BJ (cell line): ENCODE results near the gene LENG1. TPM values are rescaled to one million over a fixed set of nuclear protein-coding genes. Genes with fewer than 3 reads are reported as not detected.

ENCODE experiments used
- CTCF ChIA-PET: fragments of 350-600 bp; formaldehyde crosslinking; extraction: SDS; loops from one replicate; lab custom pipeline; 2021; ENCODE audit warnings: antibody characterized with exemption, inconsistent platforms; lab: Yijun Ruan, JAX
- POLR2A ChIA-PET: fragments of 300-600 bp; sonication (Branson Sonifier 250); formaldehyde crosslinking; extraction: SDS; loops from one replicate; lab custom pipeline; 2021; ENCODE audit warnings: antibody characterized with exemption; lab: Charles Lee
- DNase-seq: peaks from one replicate; pipeline ENCODE4 v3.0.0-alpha.2; 2011; ENCODE audit warnings: low read depth
- H3K27me3 ChIP-seq: 2 replicates; pipeline ENCODE4 v1.6.0; 2011; ENCODE audit warnings: low read length; ENCODE audit not compliant: control insufficient read depth, insufficient read depth
- H3K36me3 ChIP-seq: 2 replicates; pipeline ENCODE4 v1.5.1; 2011; ENCODE audit warnings: low read length; ENCODE audit not compliant: control insufficient read depth, insufficient read depth
- H3K4me3 ChIP-seq: 2 replicates; pipeline ENCODE4 v1.5.1; 2011; ENCODE audit warnings: low read depth, mild to moderate bottlenecking, control low read depth, low read length
- CTCF ChIP-seq: IDR thresholded peaks from 2 replicates; pipeline ENCODE4 v1.5.1; 2011; ENCODE audit warnings: low read depth, mild to moderate bottlenecking, control low read depth, inconsistent platforms, low read length, moderate library complexity; ENCODE audit not compliant: insufficient read depth
- polyA plus RNA-seq: library from polyadenylated mRNA; depleted of rRNA; stranded (reverse); fragments of >200 nt; gene quantifications from 2 replicates; pipeline ENCODE4 v1.2.3, GENCODE V29; 2011

LENG1 gene
- polyA plus RNA-seq, 1 experiment: 4.4 TPM

- H3K27me3 ChIP-seq: no peaks in the 10 kb centered on the region
- TF ChIP-seq CTCF: no peak
- DNase-seq: no peak
- POLR2A ChIA-PET: no interaction called here
- CTCF ChIA-PET: no interaction called here
- H3K4me3 ChIP-seq: peak overlapping the region; percentile 62
- peaks cover 9% of the 10 kb centered on the region for H3K36me3 ChIP-seq
These were observed 1.3 kb upstream of the LENG1 start for GRCh38 chr19:54160854-54161253.

- peaks cover 13% of the 10 kb centered on the region for H3K36me3 ChIP-seq
- DNase-seq: no peak
- CTCF ChIA-PET: interaction anchor here (1.6 kb wide), 2 partner anchors 8 to 13 kb away, joined by 7 read pairs; partner anchors contain the start of gene TMC4
- TF ChIP-seq CTCF: no peak
- POLR2A ChIA-PET: interaction anchor here (1.8 kb wide), 1 partner anchor 23 kb away, joined by 7 read pairs; the partner anchor contains the start of gene CNOT3
- peak overlapping the region; percentile 62 for H3K4me3 ChIP-seq
- H3K27me3 ChIP-seq: no peaks in the 10 kb centered on the region
These were observed 776 bp upstream of the LENG1 start for GRCh38 chr19:54160182-54160811.

- no peak for TF ChIP-seq CTCF
- ChIA-PET CTCF (interaction anchor here (0.7 to 1.6 kb wide), 4 partner anchors 10 to 73 kb away, joined by 3 to 7 read pairs (median 5); partner anchors contain the start of gene TMC4), POLR2A (interaction anchor here (0.6 to 1.8 kb wide), 3 partner anchors 22 to 331 kb away, joined by 3 to 7 read pairs (median 3); partner anchors contain the start of genes CNOT3 and MBOAT7)
- no peaks in the 10 kb centered on the region for H3K27me3 ChIP-seq
- DNase-seq: no peak
- peaks cover 20% of the 10 kb centered on the region for H3K36me3 ChIP-seq
- H3K4me3 ChIP-seq: peak overlapping the region; percentile 62
These were observed 639 bp downstream of the LENG1 start for GRCh38 chr19:54158812-54159351.

GRCh38 chr19:54156953-54157352, 2.6 kb downstream of the LENG1 start:
- ChIA-PET POLR2A (interaction anchor here (0.6 kb wide), 1 partner anchor 20 kb away, joined by 3 read pairs; no protein-coding TSS in a partner anchor), CTCF (interaction anchor here (1.2 to 2.1 kb wide), 2 partner anchors 11 to 14 kb away, joined by 4 to 5 read pairs; no protein-coding TSS in a partner anchor)
- H3K27me3 ChIP-seq: no peaks in the 10 kb centered on the region
- H3K4me3 ChIP-seq: no peak overlapping the region
- no peak for TF ChIP-seq CTCF
- H3K36me3 ChIP-seq: peaks cover 34% of the 10 kb centered on the region
- no peak for DNase-seq

- POLR2A ChIA-PET: interaction anchor here (0.6 kb wide), 1 partner anchor 19 kb away, joined by 3 read pairs; no protein-coding TSS in a partner anchor
These were observed 3.0 kb downstream of the LENG1 start for GRCh38 chr19:54156490-54156889.

More at GRCh38 chr19:54156490-54156889, 3.0 kb downstream of the LENG1 start:
- Histone ChIP-seq H3K36me3 (peaks cover 35% of the 10 kb centered on the region), H3K4me3 (no peak overlapping the region), H3K27me3 (no peaks in the 10 kb centered on the region)
- no peak for DNase-seq
- CTCF ChIA-PET: interaction anchor here (1.2 to 2.1 kb wide), 2 partner anchors 12 to 14 kb away, joined by 4 to 5 read pairs; no protein-coding TSS in a partner anchor
- TF ChIP-seq CTCF: no peak
